H1 (cell line): ENCODE data around the gene GALNT17. TPM values are rescaled to one million over a fixed set of nuclear protein-coding genes. Genes with fewer than 3 reads are reported as not detected.

Experiments
- CTCF ChIA-PET: fragments of 300-600 bp; sonication (Branson Sonifier 250); formaldehyde crosslinking; loops from one replicate; lab custom pipeline; 2021; ENCODE audit not compliant: partially characterized antibody; lab: Charles Lee
- POLR2A ChIA-PET: fragments of 300-600 bp; sonication (Branson Sonifier 250); formaldehyde crosslinking; loops from one replicate; lab custom pipeline; 2021; ENCODE audit warnings: inconsistent platforms; ENCODE audit not compliant: partially characterized antibody; lab: Charles Lee
- DNase-seq, 2 experiments: peaks; one replicate each; pipeline versions ENCODE4 v3.0.0 to v3.0.0-alpha.2; 2010 to 2022; ENCODE audit warnings: low spot score in 2 of 2, low read depth in 1 of 2, mixed read lengths in 1 of 2
- FAIRE-seq: peaks from 2 replicates; lab custom pipeline; 2011; peaks lifted over from hg19 to GRCh38; lab: Jason Lieb, UNC
- H2AFZ ChIP-seq: 2 replicates; pipeline ENCODE4 v1.8.1; 2012; ENCODE audit warnings: low read length, inconsistent platforms
- H2AK5ac ChIP-seq: 2 replicates; pipeline ENCODE4 v1.6.1; 2013; ENCODE audit warnings: low read depth, low read length
- H2BK120ac ChIP-seq: replicated peaks from 2 replicates; pipeline ENCODE3; 2013; ENCODE audit warnings: low read depth, low read length, inconsistent platforms
- H2BK12ac ChIP-seq: 2 replicates; pipeline ENCODE4 v1.6.1; 2013; ENCODE audit warnings: low read depth, low read length
- H2BK15ac ChIP-seq: 2 replicates; pipeline ENCODE4 v1.6.1; 2013; ENCODE audit warnings: low read length
- H2BK20ac ChIP-seq: 2 replicates; pipeline ENCODE4 v1.6.1; 2013; ENCODE audit warnings: low read length
- H2BK5ac ChIP-seq: 2 replicates; pipeline ENCODE4 v1.6.1; 2013; ENCODE audit warnings: low read depth, low read length
- H3K14ac ChIP-seq: 2 replicates; pipeline ENCODE4 v1.6.1; 2013; ENCODE audit warnings: inconsistent platforms; ENCODE audit not compliant: insufficient read length
- H3K18ac ChIP-seq: 2 replicates; pipeline ENCODE4 v1.6.1; 2013; ENCODE audit warnings: low read length; ENCODE audit errors: extremely low read depth
- H3K23ac ChIP-seq: 2 replicates; pipeline ENCODE4 v1.6.1; 2013; ENCODE audit warnings: inconsistent platforms; ENCODE audit not compliant: insufficient read length
- H3K23me2 ChIP-seq: 2 replicates; pipeline ENCODE4 v1.6.1; 2013; ENCODE audit warnings: low read depth, low read length
- H3K27ac ChIP-seq: 2 replicates; pipeline ENCODE4 v1.6.1; 2011; ENCODE audit warnings: low read depth, low read length, inconsistent platforms
- H3K27me3 ChIP-seq, 4 experiments: replicated peaks in 1 of 4; 1 replicate in 1 of 4; 2 replicates in 3 of 4; pipeline versions ENCODE4 v1.6.1 to v1.8.1; 2011 to 2013; ENCODE audit warnings: low read length in 3 of 4, mild to moderate bottlenecking in 3 of 4, inconsistent platforms in 2 of 4, mixed read lengths in 2 of 4, moderate library complexity in 1 of 4; ENCODE audit not compliant: control insufficient read depth in 3 of 4, insufficient read depth in 3 of 4; ENCODE audit errors: extremely low read depth in 1 of 4
- H3K36me3 ChIP-seq, 4 experiments: 2 replicates each; pipeline versions ENCODE4 v1.6.1 to v1.8.1; 2011 to 2013; ENCODE audit warnings: mild to moderate bottlenecking in 4 of 4, low read length in 3 of 4, moderate library complexity in 2 of 4, control low read depth in 1 of 4, inconsistent platforms in 1 of 4; ENCODE audit not compliant: insufficient read depth in 4 of 4, control insufficient read depth in 2 of 4
- H3K4ac ChIP-seq: replicated peaks from 2 replicates; pipeline ENCODE3; 2013; ENCODE audit warnings: low read length, low read depth, mixed read lengths, inconsistent platforms; ENCODE audit not compliant: insufficient read length
- H3K4me1 ChIP-seq, 4 experiments: replicated peaks in 1 of 4; 1 replicate in 1 of 4; 2 replicates in 3 of 4; pipeline versions ENCODE4 v1.6.1 to v1.8.1; 2011 to 2013; ENCODE audit warnings: low read length in 3 of 4, inconsistent platforms in 2 of 4, mixed read lengths in 1 of 4; ENCODE audit not compliant: insufficient read depth in 4 of 4, control insufficient read depth in 3 of 4
- H3K4me2 ChIP-seq, 2 experiments: 2 replicates each; pipeline versions ENCODE4 v1.6.1 to v1.8.1; 2011 to 2013; ENCODE audit warnings: low read depth in 2 of 2, low read length in 2 of 2, control low read depth in 1 of 2, inconsistent platforms in 1 of 2, mild to moderate bottlenecking in 1 of 2; ENCODE audit not compliant: insufficient read depth in 1 of 2
- H3K4me3 ChIP-seq, 4 experiments: fragments of 200-600, 300-600 bp in 1 of 4; sonication (generic), shearing (Covaris generic), sonication (Bioruptor Twin) in 1 of 4; 2 replicates each; pipeline versions ENCODE4 v1.5.1 to v1.8.1; 2011 to 2016; ENCODE audit warnings: low read length in 4 of 4, low read depth in 3 of 4, control low read depth in 2 of 4, inconsistent platforms in 2 of 4, mild to moderate bottlenecking in 2 of 4, mixed read lengths in 1 of 4, moderate library complexity in 1 of 4; ENCODE audit not compliant: insufficient read depth in 2 of 4; ENCODE audit errors: extremely low read depth in 1 of 4
- H3K56ac ChIP-seq: replicated peaks from 2 replicates; pipeline ENCODE3; 2013; ENCODE audit warnings: low read depth, mild to moderate bottlenecking, mixed read lengths, low read length, inconsistent platforms; ENCODE audit not compliant: insufficient read length
- H3K79me1 ChIP-seq: 2 replicates; pipeline ENCODE4 v1.6.1; 2013; ENCODE audit warnings: low read depth, low read length, control low read depth
- H3K79me2 ChIP-seq, 2 experiments: 2 replicates each; pipeline versions ENCODE4 v1.6.1 to v1.8.1; 2012 to 2013; ENCODE audit warnings: low read length in 2 of 2, mild to moderate bottlenecking in 2 of 2, inconsistent platforms in 1 of 2; ENCODE audit not compliant: insufficient read depth in 2 of 2, control insufficient read depth in 1 of 2
- H3K9ac ChIP-seq, 4 experiments: replicated peaks in 1 of 4; 1 replicate in 1 of 4; 2 replicates in 3 of 4; pipeline versions ENCODE4 v1.6.1 to v1.8.1; 2011 to 2013; ENCODE audit warnings: low read depth in 3 of 4, low read length in 3 of 4, control low read depth in 2 of 4, mild to moderate bottlenecking in 2 of 4, moderate library complexity in 2 of 4, inconsistent platforms in 1 of 4; ENCODE audit errors: extremely low read depth in 1 of 4
- H3K9me3 ChIP-seq, 2 experiments: 2 replicates each; pipeline versions ENCODE4 v1.6.1 to v1.8.1; 2012 to 2013; ENCODE audit warnings: mild to moderate bottlenecking in 2 of 2, moderate library complexity in 2 of 2, control low read depth in 1 of 2, inconsistent platforms in 1 of 2, low read depth in 1 of 2, low read length in 1 of 2, mixed read lengths in 1 of 2; ENCODE audit not compliant: insufficient read depth in 2 of 2
- H4K20me1 ChIP-seq, 2 experiments: replicated peaks in 1 of 2; 2 replicates each; pipeline versions ENCODE3 to v1.8.1; 2011 to 2013; ENCODE audit warnings: inconsistent platforms in 2 of 2, low read length in 2 of 2, mild to moderate bottlenecking in 1 of 2; ENCODE audit not compliant: insufficient read depth in 2 of 2, control insufficient read depth in 1 of 2
- H4K5ac ChIP-seq: 2 replicates; pipeline ENCODE4 v1.6.1; 2013; ENCODE audit warnings: low read length, low read depth, mixed read lengths, inconsistent platforms; ENCODE audit not compliant: insufficient read length
- H4K8ac ChIP-seq: 2 replicates; pipeline ENCODE4 v1.8.0; 2013; ENCODE audit warnings: mild to moderate bottlenecking, moderate library complexity, low read length, inconsistent platforms; ENCODE audit not compliant: insufficient read depth; ENCODE audit errors: extremely low read depth
- H4K91ac ChIP-seq: replicated peaks from 2 replicates; pipeline ENCODE3; 2013; ENCODE audit warnings: low read length, mixed read lengths, inconsistent platforms; ENCODE audit not compliant: insufficient read length
- ASH2L ChIP-seq: fragments of 200-600, 300-600 bp; sonication (generic); IDR thresholded peaks from one replicate; pipeline ENCODE4 v1.7.1; 2017; ENCODE audit warnings: low read length
- BACH1 ChIP-seq: IDR thresholded peaks from 2 replicates; pipeline ENCODE4 v1.6.1; 2012; ENCODE audit warnings: low read length, improper control_type of control experiment
- BCL11A ChIP-seq, 2 experiments: IDR thresholded peaks; one replicate each; pipeline ENCODE4 v1.6.1; 2011; ENCODE audit warnings: low read depth in 2 of 2, low read length in 2 of 2, mild to moderate bottlenecking in 2 of 2
- CBX8 ChIP-seq: fragments of 300-800, 300-1000 bp; sonication (generic); IDR thresholded peaks from 2 replicates; pipeline ENCODE4 v1.7.1; 2016; ENCODE audit warnings: low read depth, low read length, borderline replicate concordance
- CTBP2 ChIP-seq: IDR thresholded peaks from 2 replicates; pipeline ENCODE4 v1.7.0; 2011; ENCODE audit warnings: borderline replicate concordance, mild to moderate bottlenecking, moderate library complexity, mixed read lengths, low read length; ENCODE audit not compliant: insufficient read depth, insufficient read length
- FOSL1 ChIP-seq: IDR thresholded peaks from 2 replicates; pipeline ENCODE4 v1.6.1; 2011; ENCODE audit warnings: mild to moderate bottlenecking, low read depth, low read length, moderate library complexity; ENCODE audit not compliant: insufficient read depth
- GABPA ChIP-seq: IDR thresholded peaks from 2 replicates; pipeline ENCODE4 v1.6.1; 2011; ENCODE audit warnings: mild to moderate bottlenecking, low read length, moderate library complexity, borderline replicate concordance; ENCODE audit not compliant: insufficient read depth
- HDAC2 ChIP-seq, 2 experiments: fragments of 300-600 bp in 1 of 2; sonication (generic) in 1 of 2; IDR thresholded peaks; 2 replicates each; pipeline ENCODE4 v1.6.1; 2011 to 2012; ENCODE audit warnings: low read depth in 2 of 2, low read length in 2 of 2, mild to moderate bottlenecking in 2 of 2, moderate library complexity in 2 of 2, borderline replicate concordance in 1 of 2, inconsistent platforms in 1 of 2
- JUN ChIP-seq: IDR thresholded peaks from 2 replicates; pipeline ENCODE4 v1.6.1; 2011; ENCODE audit warnings: low read depth, mild to moderate bottlenecking, improper control_type of control experiment, low read length
- JUND ChIP-seq: IDR thresholded peaks from 2 replicates; pipeline ENCODE4 v1.6.1; 2011; ENCODE audit warnings: mild to moderate bottlenecking, improper control_type of control experiment, low read length
- PHF8 ChIP-seq: fragments of 200-600 bp; sonication (generic); conservative IDR thresholded peaks from 2 replicates; pipeline ENCODE4 v1.7.1; 2012; ENCODE audit warnings: low read depth, mild to moderate bottlenecking, inconsistent platforms, low read length, moderate library complexity
- RBBP5 ChIP-seq: IDR thresholded peaks from 2 replicates; pipeline ENCODE4 v1.7.1; 2012; ENCODE audit warnings: low read depth, mild to moderate bottlenecking, inconsistent platforms, low read length, moderate library complexity, borderline replicate concordance
- RFX5 ChIP-seq: IDR thresholded peaks from 2 replicates; pipeline ENCODE4 v1.6.1; 2011; ENCODE audit warnings: low read depth, low read length, improper control_type of control experiment, borderline replicate concordance
- SIRT6 ChIP-seq: IDR thresholded peaks from one replicate; pipeline ENCODE4 v1.7.1; 2012; ENCODE audit warnings: low read length, inconsistent platforms
- WGBS, 2 experiments: shearing (Covaris generic) in 1 of 2; methylation state at CpG; one replicate each; pipeline versions ENCODE4 v1.1.6 to v1.1.7; 2013 to 2015; ENCODE audit warnings: low lambda C conversion rate in 2 of 2, mixed read lengths in 2 of 2, inconsistent platforms in 1 of 2, low coverage in 1 of 2, missing lambda C conversion rate in 1 of 2; ENCODE audit not compliant: insufficient replicate concordance in 2 of 2, insufficient coverage in 1 of 2, insufficient read length in 1 of 2; ENCODE audit errors: extremely low coverage in 1 of 2, missing lambda C conversion rate in 1 of 2; 5-methylcytosine and 5-hydroxymethylcytosine counted together
- polyA plus RNA-seq, 7 experiments: library from polyadenylated mRNA; depleted of rRNA in 3 of 7; stranded (reverse) in 5 of 7; unstranded in 2 of 7; fragments of >200 nt in 5 of 7; fragments of 200-250 nt in 2 of 7; gene quantifications; 1 replicate in 5 of 7; 2 replicates in 1 of 7; 4 replicates in 1 of 7; pipeline versions ENCODE4 v1.2.1 to v1.2.3, GENCODE V29; 2011 to 2013; ENCODE audit warnings: missing spikeins in 2 of 7, mixed read lengths in 2 of 7
- total RNA-seq: library from RNA; stranded (reverse); fragmentation: NEBNext Ultra II Directional; extraction: Animal tissue kit (Norgen Biotek cat#: 25700); gene quantifications from 2 replicates; pipeline ENCODE4 v1.2.1, GENCODE V29; 2021

The GALNT17 gene
- total and polyA plus RNA-seq, 2 of the 8 experiments (the other 6 are each of a cell fraction or from before 2014, with no cell fraction given), result 37.7 to 47.0 TPM

- Histone ChIP-seq H4K5ac (no peak overlapping the region), H3K27ac (no peak overlapping the region), H3K18ac (no peak overlapping the region), H4K20me1 (no peaks in the 10 kb centered on the region), H3K14ac (no peak overlapping the region), H4K91ac (no peak overlapping the region), H3K56ac (no peak overlapping the region), H3K27me3 (no peaks in the 10 kb centered on the region), H3K23ac (no peak overlapping the region), H3K4me2 (no peak overlapping the region), H3K79me1 (peaks cover 2% of the 10 kb centered on the region; the same call in 1 of the 2 replicates), H2BK5ac (no peak overlapping the region), H3K4me1 (peaks cover 3 to 9% (median 4%) of the 10 kb centered on the region in 4 experiments; a peak in 4 of 7 replicates), H3K36me3 (no peaks in the 10 kb centered on the region), H3K9me3 (no peaks in the 10 kb centered on the region), H3K4ac (no peak overlapping the region), H2BK15ac (no peak overlapping the region), H3K23me2 (no peaks in the 10 kb centered on the region), H3K79me2 (peaks cover 4 to 93% of the 10 kb centered on the region in 2 experiments; a peak in 3 of 4 replicates), H4K8ac (no peak overlapping the region), H2AK5ac (no peak overlapping the region), H3K4me3 (no peak overlapping the region), H2BK120ac (no peak overlapping the region), H2BK12ac (no peak overlapping the region), H2BK20ac (no peak overlapping the region), H3K9ac (no peak overlapping the region), H2AFZ (no peak overlapping the region)
- ChIA-PET CTCF (interaction anchor here (0.7 kb wide), 1 partner anchor 263 kb away, joined by 3 read pairs; no protein-coding TSS in a partner anchor), POLR2A (interaction anchor here (0.7 kb wide), 1 partner anchor 146 kb away, joined by 3 read pairs; no protein-coding TSS in a partner anchor)
- FAIRE-seq (no peak), DNase-seq (no peak)
- 95% methylated on average over 7 of the region's 7 CpGs; no CpG with 5 or more reads in 1 of the 2 experiments for WGBS, 2 experiments
- TF ChIP-seq JUND (no peak), CTBP2 (no peak), GABPA (no peak), FOSL1 (no peak), BCL11A (IDR thresholded peaks at IDR 0.05; ENCODE audit: low read depth in 2 of 2, low read length in 2 of 2) (no peak), CBX8 (no peak), RBBP5 (no peak), SIRT6 (no peak), ASH2L (no peak), BACH1 (no peak), PHF8 (no peak), HDAC2 (IDR thresholded peaks at IDR 0.05; ENCODE audit: borderline replicate concordance in 1 of 2, low read depth in 2 of 2, low read length in 2 of 2) (no peak), JUN (no peak), RFX5 (no peak)
Measured at GRCh38 chr7:71245038-71245437, 113.1 kb downstream of the GALNT17 start.
